ENCODE data around the gene FGB. TPM values are rescaled to one million over a fixed set of nuclear protein-coding genes. Genes with fewer than 3 reads are reported as not detected.
A peak's percentile ranks its signal among the peaks of the same experiment; 100 is the strongest.

FGB gene
- total RNA-seq, 1 donor from 2014 or later, result not detected

- Histone ChIP-seq H3K4me2 (no peak overlapping the region), H3K9ac (no peak overlapping the region), H3K27me3 (no peaks in the 10 kb centered on the region), H3K9me3 (ENCODE audit: low read depth) (no peaks in the 10 kb centered on the region), H4K20me1 (ENCODE audit: low read depth) (no peaks in the 10 kb centered on the region), H2AFZ (replicated peaks) (no peak overlapping the region), H3K79me2 (ENCODE audit: low read depth) (no peaks in the 10 kb centered on the region), H3K4me1 (peaks cover 10% of the 10 kb centered on the region), H3F3A (ENCODE audit: low read depth) (no peaks in the 10 kb centered on the region), H3K4me3 (no peak overlapping the region), H3K27ac (no peak overlapping the region), H3K36me3 (no peaks in the 10 kb centered on the region)
- TF ChIP-seq EZH2phosphoT487 (IDR thresholded peaks at IDR 0.05) (no peak), CTCF (IDR thresholded peaks at IDR 0.05) (no peak), EZH2 (IDR thresholded peaks at IDR 0.05) (no peak)
- Mint-ChIP-seq H3K27ac (peak overlapping the region; percentile 42), H3K27me3 (ENCODE audit: insufficient read depth, low read depth) (peaks cover 2% of the 10 kb centered on the region), H3K36me3 (peaks cover 3% of the 10 kb centered on the region), H3K4me1 (peaks cover 63% of the 10 kb centered on the region), H3K9me3 (peaks cover 9% of the 10 kb centered on the region), H3K4me3 (no peak overlapping the region)
- DNase-seq (ENCODE audit: low spot score), result no peak
These were observed 43.6 kb upstream of the FGB start for GRCh38 chr4:154519214-154519613.

- H3K9ac ChIP-seq, result no peak overlapping the region
- H2AFZ ChIP-seq (replicated peaks), result no peak overlapping the region
- H3K27ac ChIP-seq, result no peak overlapping the region
- peaks cover 49% of the 10 kb centered on the region for H3K4me1 Mint-ChIP-seq
- no peak for TF ChIP-seq EZH2 (IDR thresholded peaks at IDR 0.05)
- TF ChIP-seq EZH2phosphoT487 (IDR thresholded peaks at IDR 0.05), result no peak
- H3K36me3 ChIP-seq, result no peaks in the 10 kb centered on the region
- H3K27me3 Mint-ChIP-seq (ENCODE audit: insufficient read depth, low read depth), result peaks cover 2% of the 10 kb centered on the region
- H4K20me1 ChIP-seq (ENCODE audit: low read depth), result no peaks in the 10 kb centered on the region
- H3K4me2 ChIP-seq, result no peak overlapping the region
- peaks cover 10% of the 10 kb centered on the region for H3K4me1 ChIP-seq
- H3K27me3 ChIP-seq, result no peaks in the 10 kb centered on the region
- H3K9me3 ChIP-seq (ENCODE audit: low read depth), result no peaks in the 10 kb centered on the region
- H3K79me2 ChIP-seq (ENCODE audit: low read depth), result no peaks in the 10 kb centered on the region
- no peaks in the 10 kb centered on the region for H3F3A ChIP-seq (ENCODE audit: low read depth)
- DNase-seq (ENCODE audit: low spot score), result no peak
- no peak overlapping the region for H3K4me3 Mint-ChIP-seq
- H3K27ac Mint-ChIP-seq, result peak overlapping the region; percentile 51
- peaks cover 5% of the 10 kb centered on the region for H3K9me3 Mint-ChIP-seq
- peaks cover 3% of the 10 kb centered on the region for H3K36me3 Mint-ChIP-seq
- H3K4me3 ChIP-seq, result no peak overlapping the region
These were observed 41.2 kb upstream of the FGB start for GRCh38 chr4:154521607-154522006.

GRCh38 chr4:154526151-154526550, 36.7 kb upstream of the FGB start:
- Mint-ChIP-seq H3K4me3 (no peak overlapping the region), H3K4me1 (peaks cover 12% of the 10 kb centered on the region), H3K27me3 (ENCODE audit: insufficient read depth, low read depth) (peaks cover 3% of the 10 kb centered on the region), H3K27ac (no peak overlapping the region), H3K9me3 (peaks cover 5% of the 10 kb centered on the region), H3K36me3 (peaks cover 3% of the 10 kb centered on the region)
- H3K9me3 ChIP-seq (ENCODE audit: low read depth), result no peaks in the 10 kb centered on the region
- no peak for TF ChIP-seq EZH2phosphoT487 (IDR thresholded peaks at IDR 0.05)
- no peak for TF ChIP-seq CTCF (IDR thresholded peaks at IDR 0.05)
- TF ChIP-seq EZH2 (IDR thresholded peaks at IDR 0.05), result no peak
- H3K4me3 ChIP-seq, result no peak overlapping the region
- no peaks in the 10 kb centered on the region for H3F3A ChIP-seq (ENCODE audit: low read depth)
- H3K27me3 ChIP-seq, result no peaks in the 10 kb centered on the region
- H3K79me2 ChIP-seq (ENCODE audit: low read depth), result no peaks in the 10 kb centered on the region
- H2AFZ ChIP-seq (replicated peaks), result no peak overlapping the region
- no peak overlapping the region for H3K27ac ChIP-seq
- H3K4me2 ChIP-seq, result no peak overlapping the region
- H3K36me3 ChIP-seq, result no peaks in the 10 kb centered on the region
- DNase-seq (ENCODE audit: low spot score), result no peak
- H4K20me1 ChIP-seq (ENCODE audit: low read depth), result no peaks in the 10 kb centered on the region
- H3K4me1 ChIP-seq, result no peaks in the 10 kb centered on the region
- H3K9ac ChIP-seq, result no peak overlapping the region

GRCh38 chr4:154527308-154527707, 35.5 kb upstream of the FGB start:
- Histone ChIP-seq H4K20me1 (ENCODE audit: low read depth) (no peaks in the 10 kb centered on the region), H3K4me1 (no peaks in the 10 kb centered on the region), H3K4me2 (no peak overlapping the region), H3K79me2 (ENCODE audit: low read depth) (no peaks in the 10 kb centered on the region), H3K4me3 (no peak overlapping the region), H3K36me3 (no peaks in the 10 kb centered on the region), H2AFZ (replicated peaks) (no peak overlapping the region), H3K27ac (no peak overlapping the region), H3K27me3 (no peaks in the 10 kb centered on the region), H3F3A (ENCODE audit: low read depth) (no peaks in the 10 kb centered on the region), H3K9me3 (ENCODE audit: low read depth) (no peaks in the 10 kb centered on the region), H3K9ac (no peak overlapping the region)
- no peak for TF ChIP-seq CTCF (IDR thresholded peaks at IDR 0.05)
- TF ChIP-seq EZH2phosphoT487 (IDR thresholded peaks at IDR 0.05), result no peak
- TF ChIP-seq EZH2 (IDR thresholded peaks at IDR 0.05), result no peak
- peaks cover 3% of the 10 kb centered on the region for H3K36me3 Mint-ChIP-seq
- no peak overlapping the region for H3K27ac Mint-ChIP-seq
- no peak for DNase-seq (ENCODE audit: low spot score)
- no peak overlapping the region for H3K4me3 Mint-ChIP-seq
- H3K9me3 Mint-ChIP-seq, result peaks cover 5% of the 10 kb centered on the region
- H3K27me3 Mint-ChIP-seq (ENCODE audit: insufficient read depth, low read depth), result peaks cover 3% of the 10 kb centered on the region
- peaks cover 1% of the 10 kb centered on the region for H3K4me1 Mint-ChIP-seq
